Mammary epithelial cell (primary cell): ENCODE measurements around the gene ME3.

Experiments
- EZH2 ChIP-seq: IDR thresholded peaks from 2 replicates; pipeline ENCODE4 v1.6.1; 2012; ENCODE audit warnings: low read length, inconsistent platforms, borderline replicate concordance
- TF ChIP-seq, protein P1 (sequence below), 2 donors: IDR thresholded peaks in 1 of 2; conservative IDR thresholded peaks in 1 of 2; 2 replicates each; pipeline ENCODE4 v1.5.1; 2011 to 2012; ENCODE audit warnings: inconsistent platforms in 2 of 2, low read length in 2 of 2, mild to moderate bottlenecking in 2 of 2, control low read depth in 1 of 2, low read depth in 1 of 2; ENCODE audit not compliant: insufficient read depth in 1 of 2; ENCODE audit errors: extremely low read depth in 1 of 2

DNA sequence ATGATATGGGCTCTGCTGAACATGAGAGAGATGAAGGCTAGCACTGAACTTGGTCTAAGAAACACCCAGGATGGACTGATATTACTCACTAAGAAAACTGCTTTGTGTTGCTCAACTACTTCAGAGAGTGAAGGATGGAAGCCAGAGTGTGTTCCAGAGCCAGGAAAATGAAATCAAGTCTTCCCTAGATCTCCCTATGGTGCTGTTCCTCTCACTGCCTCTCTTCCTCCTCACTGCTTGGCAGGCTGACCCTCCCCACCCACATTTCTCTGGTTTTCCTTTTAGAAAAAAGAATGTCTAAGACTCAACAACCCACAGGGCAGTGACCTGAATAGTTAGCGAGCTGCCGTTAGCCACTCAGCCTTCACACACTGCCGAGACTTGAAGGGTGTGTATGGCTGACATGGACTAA lies 232.1 kb downstream of the ME3 start:
- TF ChIP-seq, protein P1, sequence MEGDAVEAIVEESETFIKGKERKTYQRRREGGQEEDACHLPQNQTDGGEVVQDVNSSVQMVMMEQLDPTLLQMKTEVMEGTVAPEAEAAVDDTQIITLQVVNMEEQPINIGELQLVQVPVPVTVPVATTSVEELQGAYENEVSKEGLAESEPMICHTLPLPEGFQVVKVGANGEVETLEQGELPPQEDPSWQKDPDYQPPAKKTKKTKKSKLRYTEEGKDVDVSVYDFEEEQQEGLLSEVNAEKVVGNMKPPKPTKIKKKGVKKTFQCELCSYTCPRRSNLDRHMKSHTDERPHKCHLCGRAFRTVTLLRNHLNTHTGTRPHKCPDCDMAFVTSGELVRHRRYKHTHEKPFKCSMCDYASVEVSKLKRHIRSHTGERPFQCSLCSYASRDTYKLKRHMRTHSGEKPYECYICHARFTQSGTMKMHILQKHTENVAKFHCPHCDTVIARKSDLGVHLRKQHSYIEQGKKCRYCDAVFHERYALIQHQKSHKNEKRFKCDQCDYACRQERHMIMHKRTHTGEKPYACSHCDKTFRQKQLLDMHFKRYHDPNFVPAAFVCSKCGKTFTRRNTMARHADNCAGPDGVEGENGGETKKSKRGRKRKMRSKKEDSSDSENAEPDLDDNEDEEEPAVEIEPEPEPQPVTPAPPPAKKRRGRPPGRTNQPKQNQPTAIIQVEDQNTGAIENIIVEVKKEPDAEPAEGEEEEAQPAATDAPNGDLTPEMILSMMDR (conservative IDR thresholded peaks at IDR 0.05 in 1 of 2, IDR thresholded peaks at IDR 0.05 in 1 of 2; ENCODE audit: extremely low read depth in 1 of 2, insufficient read depth in 1 of 2, low read depth in 1 of 2, low read length in 2 of 2) = no peak
- no peak for TF ChIP-seq EZH2
